HepG2 (cell line): ENCODE data around the gene MGAT5. TPM values are rescaled to one million over a fixed set of nuclear protein-coding genes. Genes with fewer than 3 reads are reported as not detected.
A peak's percentile ranks its signal among the peaks of the same experiment; 100 is the strongest.

Experiments used
- ATAC-seq: fragments of 200-7000 bp; cut with Tn5 transposase; 3 replicates; pipeline ENCODE4 v1.9.1; 2020; ENCODE audit warnings: mild to moderate bottlenecking, moderate library complexity
- BruUV-seq: library from RNA; stranded (reverse); fragments of 400-500 nt; replicated peaks from 2 replicates; lab custom pipeline; 2021; lab: Mats Ljungman, UMichigan
- CTCF ChIA-PET: fragments of 300-600 bp; formaldehyde crosslinking; extraction: SDS; loops from one replicate; lab custom pipeline; 2021; ENCODE audit warnings: low total read pairs, inconsistent platforms, low intra/inter-chr PET ratio; lab: Yijun Ruan, JAX
- POLR2A ChIA-PET: fragments of 350-600 bp; sonication (Branson Sonifier 250); formaldehyde crosslinking; loops from one replicate; lab custom pipeline; 2020; ENCODE audit warnings: antibody characterized with exemption, inconsistent platforms; lab: Yijun Ruan, JAX
- DNase-seq: peaks from one replicate; pipeline ENCODE4 v3.0.0-alpha.2; 2015; ENCODE audit warnings: low spot score
- FAIRE-seq: peaks from 3 replicates; lab custom pipeline; 2011; peaks lifted over from hg19 to GRCh38; lab: Jason Lieb, UNC
- H2AFZ ChIP-seq: one replicate; pipeline ENCODE4 v1.6.1; 2011; ENCODE audit warnings: low read length, inconsistent platforms
- H3K27ac ChIP-seq: fragments of 300-600 bp; 3 replicates; pipeline ENCODE4 v1.8.0; 2011; ENCODE audit warnings: mixed run types, mild to moderate bottlenecking, mixed read lengths, low read length, inconsistent platforms; ENCODE audit not compliant: insufficient read depth; ENCODE audit errors: extremely low read length
- H3K27me3 ChIP-seq, 2 experiments: fragments of 200-600 bp in 1 of 2; 2 replicates in 1 of 2; 3 replicates in 1 of 2; pipeline versions ENCODE4 v1.6.0 to v1.8.0; 2011; ENCODE audit warnings: low read length in 2 of 2, mild to moderate bottlenecking in 2 of 2, moderate library complexity in 2 of 2, inconsistent platforms in 1 of 2; ENCODE audit not compliant: insufficient read depth in 2 of 2, control insufficient read depth in 1 of 2
- H3K36me3 ChIP-seq, 2 experiments: fragments of 200-600 bp in 1 of 2; replicated peaks in 1 of 2; 2 replicates in 1 of 2; 3 replicates in 1 of 2; pipeline versions ENCODE4 v1.5.1 to v1.8.0; 2011; ENCODE audit warnings: low read length in 2 of 2, inconsistent platforms in 1 of 2; ENCODE audit not compliant: insufficient read depth in 2 of 2, control insufficient read depth in 1 of 2
- H3K4me1 ChIP-seq: 2 replicates; pipeline ENCODE4 v1.5.1; 2012; ENCODE audit warnings: low read length, inconsistent platforms; ENCODE audit not compliant: insufficient read depth
- H3K4me2 ChIP-seq: 2 replicates; pipeline ENCODE4 v1.6.0; 2011; ENCODE audit warnings: low read depth, low read length, inconsistent platforms
- H3K4me3 ChIP-seq, 3 experiments: fragments of 200-600 bp in 1 of 3; sonication (generic), shearing (Covaris generic) in 1 of 3; replicated peaks in 1 of 3; 2 replicates each; pipeline ENCODE4 v1.5.1; 2011 to 2016; ENCODE audit warnings: low read length in 3 of 3, inconsistent platforms in 2 of 3, low read depth in 2 of 3, mild to moderate bottlenecking in 2 of 3, control low read depth in 1 of 3, mixed read lengths in 1 of 3; ENCODE audit not compliant: insufficient read depth in 1 of 3
- H3K79me2 ChIP-seq: one replicate; pipeline ENCODE4 v1.6.1; 2011; ENCODE audit warnings: low read length, inconsistent platforms; ENCODE audit not compliant: insufficient read depth
- H3K9ac ChIP-seq: 2 replicates; pipeline ENCODE4 v1.6.0; 2011; ENCODE audit warnings: mild to moderate bottlenecking, low read depth, low read length, inconsistent platforms; ENCODE audit not compliant: insufficient read depth
- H3K9me3 ChIP-seq: 2 replicates; pipeline ENCODE4 v1.5.1; 2012; ENCODE audit warnings: mild to moderate bottlenecking, low read length
- H4K20me1 ChIP-seq: 2 replicates; pipeline ENCODE4 v1.6.0; 2011; ENCODE audit warnings: inconsistent platforms, mild to moderate bottlenecking, low read length, moderate library complexity; ENCODE audit not compliant: insufficient read depth
- ARHGAP35 ChIP-seq: sonication (generic); formaldehyde crosslinking; IDR thresholded peaks from 2 replicates; pipeline ENCODE4 v1.9.0; 2022; ENCODE audit warnings: mild to moderate bottlenecking, inconsistent platforms, moderate library complexity, missing genetic modification reagents, borderline replicate concordance
- CC2D1A ChIP-seq: sonication (generic); formaldehyde crosslinking; IDR thresholded peaks from 2 replicates; pipeline ENCODE4 v1.8.1; 2023; ENCODE audit warnings: mild to moderate bottlenecking, missing genetic modification reagents
- CHD4 ChIP-seq: fragments of 200-600 bp; sonication (generic); IDR thresholded peaks from 2 replicates; pipeline ENCODE4 v1.7.0; 2017; ENCODE audit warnings: mild to moderate bottlenecking, low read length, borderline replicate concordance
- GATAD2A ChIP-seq: IDR thresholded peaks from 2 replicates; pipeline ENCODE4 v1.6.1; 2016
- MYNN ChIP-seq: sonication (generic); formaldehyde crosslinking; IDR thresholded peaks from 2 replicates; pipeline ENCODE4 v1.4.0; 2020; ENCODE audit warnings: mild to moderate bottlenecking, low read depth, missing genetic modification reagents
- PRMT3 ChIP-seq: sonication (generic); formaldehyde crosslinking; IDR thresholded peaks from 2 replicates; pipeline ENCODE4 v1.8.1; 2022; ENCODE audit warnings: low read depth, mild to moderate bottlenecking, moderate library complexity, missing genetic modification reagents, borderline replicate concordance
- RAD21 ChIP-seq: fragments of 450-650 bp; formaldehyde crosslinking; IDR thresholded peaks from 2 replicates; pipeline ENCODE4 v1.5.0; 2020; ENCODE audit warnings: mild to moderate bottlenecking
- STAG1 ChIP-seq: sonication (generic); formaldehyde crosslinking; IDR thresholded peaks from 2 replicates; pipeline ENCODE4 v1.4.0; 2020; ENCODE audit warnings: missing genetic modification reagents
- YY1 ChIP-seq: IDR thresholded peaks from 2 replicates; pipeline ENCODE4 v1.6.1; 2011; ENCODE audit warnings: low read length, low read depth, moderate library complexity, mild to moderate bottlenecking; ENCODE audit not compliant: insufficient read depth, insufficient replicate concordance
- ZMYM4 ChIP-seq: sonication (generic); formaldehyde crosslinking; IDR thresholded peaks from 2 replicates; pipeline ENCODE4 v1.8.1; 2023; ENCODE audit warnings: mild to moderate bottlenecking, missing genetic modification reagents
- ZNF101 ChIP-seq: sonication (generic); formaldehyde crosslinking; IDR thresholded peaks from 2 replicates; pipeline ENCODE4 v1.4.0; 2020; ENCODE audit warnings: mild to moderate bottlenecking, low read depth, missing genetic modification reagents, borderline replicate concordance
- ZNF318 ChIP-seq: sonication (generic); formaldehyde crosslinking; IDR thresholded peaks from 2 replicates; pipeline ENCODE4 v1.4.0; 2020; ENCODE audit warnings: mild to moderate bottlenecking, missing genetic modification reagents
- ZNF597 ChIP-seq: sonication (generic); formaldehyde crosslinking; IDR thresholded peaks from 2 replicates; pipeline ENCODE4 v1.5.0; 2020; ENCODE audit warnings: missing genetic modification reagents
- ZNF598 ChIP-seq: sonication (generic); formaldehyde crosslinking; IDR thresholded peaks from 2 replicates; pipeline ENCODE4 v1.5.1; 2020; ENCODE audit warnings: mild to moderate bottlenecking, missing genetic modification reagents, borderline replicate concordance
- ZNF781 ChIP-seq: sonication (generic); formaldehyde crosslinking; IDR thresholded peaks from 2 replicates; pipeline ENCODE4 v1.5.1; 2020; ENCODE audit warnings: borderline replicate concordance, mild to moderate bottlenecking, missing genetic modification reagents; ENCODE audit errors: not compliant biosample characterization
- WGBS: methylation state at CpG from one replicate; pipeline ENCODE4 v1.1.6; 2017; ENCODE audit warnings: low lambda C conversion rate; 5-methylcytosine and 5-hydroxymethylcytosine counted together
- in situ Hi-C: cut with HindIII; loops from 2 replicates; pipeline ENCODE4 v1.10.0; 2017; ENCODE audit warnings: low pct_unique_long_range_greater_than_20kb; ENCODE audit not compliant: extremely low pct_ligation_motif_present
- intact Hi-C: fragments of 100-400 bp; cut with micrococcal nuclease; formaldehyde crosslinking; loops from one replicate; pipeline ENCODE4 v1.10.0; 2022; ENCODE audit not compliant: unreplicated experiment
- polyA plus RNA-seq, 8 experiments: library from polyadenylated mRNA; depleted of rRNA in 3 of 8; stranded (reverse) in 7 of 8; unstranded in 1 of 8; fragments of >200 nt; fragmentation: Illumina TruSeq in 4 of 8; extraction: Trizol in 4 of 8; gene quantifications; 2 replicates each; pipeline versions ENCODE4 v1.2.1 to v1.2.3, GENCODE V29; 2011 to 2016; ENCODE audit warnings: low read depth in 4 of 8, missing spikeins in 1 of 8, mixed read lengths in 1 of 8; ENCODE audit not compliant: insufficient read depth in 1 of 8
- total RNA-seq, 5 experiments: library from RNA; depleted of rRNA; stranded (reverse); fragments of >200 nt; fragmentation: Illumina TruSeq; extraction: Trizol; gene quantifications; 2 replicates each; pipeline ENCODE4 v1.2.3, GENCODE V29; 2016; ENCODE audit warnings: low read depth in 1 of 5

MGAT5 gene
- total and polyA plus RNA-seq, 2 of the 13 experiments (the other 11 are each of a cell fraction or from before 2014, with no cell fraction given): 33.1 to 60.2 TPM

GRCh38 chr2:134228493-134228903, 25.4 kb upstream of the MGAT5 start (continued):
- peak; percentile 55 for TF ChIP-seq RAD21
- TF ChIP-seq ZNF598 (CRISPR knock-in tag): no peak
- TF ChIP-seq STAG1 (CRISPR knock-in tag): peak; percentile 62
- peak; percentile 74; the same call in 1 of the 2 replicates for TF ChIP-seq CHD4

- 98% methylated on average over 2 of the region's 2 CpGs for WGBS
- H3K27ac ChIP-seq: no peak overlapping the region
- H3K9ac ChIP-seq: no peak overlapping the region
- no peak for FAIRE-seq
- H3K27me3 ChIP-seq: no peaks in the 10 kb centered on the region
- peaks cover 16% of the 10 kb centered on the region; the same call in 1 of the 2 replicates for H3K9me3 ChIP-seq
- ChIA-PET POLR2A (no interaction called here), CTCF (no interaction called here)
- no peak overlapping the region for H2AFZ ChIP-seq
- no peaks in the 10 kb centered on the region for H4K20me1 ChIP-seq
- H3K4me3 ChIP-seq: no peak overlapping the region
- BruUV-seq: no TSS peak
- ATAC-seq: no peak
- no peak for DNase-seq
- H3K36me3 ChIP-seq: no peaks in the 10 kb centered on the region
- in situ Hi-C loops: no loop called here
- H3K79me2 ChIP-seq: peaks cover 15% of the 10 kb centered on the region
- intact Hi-C loops: loop anchor here (5.0 kb wide), 1 partner anchor 183 kb away; no protein-coding TSS in a partner anchor
- H3K4me2 ChIP-seq: no peak overlapping the region
- peaks cover 14% of the 10 kb centered on the region for H3K4me1 ChIP-seq
- TF ChIP-seq CC2D1A (CRISPR knock-in tag) (no peak), ZNF318 (CRISPR knock-in tag) (no peak), ZNF101 (no peak), ARHGAP35 (no peak), ZNF597 (CRISPR knock-in tag) (no peak), ZNF781 (CRISPR knock-in tag) (no peak), GATAD2A (CRISPR knock-in tag) (no peak), ZMYM4 (CRISPR knock-in tag) (no peak), YY1 (no peak), MYNN (no peak), PRMT3 (CRISPR knock-in tag) (no peak)
These were observed 24.3 kb upstream of the MGAT5 start for GRCh38 chr2:134229540-134229939.
